HG02623 (cell line): ENCODE results near the gene RRAD.

Experiments
- ATAC-seq: cut with Tn5 transposase; IDR thresholded peaks from one replicate; pipeline ENCODE4 v1.9.1; 2021; ENCODE audit warnings: moderate library complexity; ENCODE audit not compliant: unreplicated experiment

Gene RRAD

DNA sequence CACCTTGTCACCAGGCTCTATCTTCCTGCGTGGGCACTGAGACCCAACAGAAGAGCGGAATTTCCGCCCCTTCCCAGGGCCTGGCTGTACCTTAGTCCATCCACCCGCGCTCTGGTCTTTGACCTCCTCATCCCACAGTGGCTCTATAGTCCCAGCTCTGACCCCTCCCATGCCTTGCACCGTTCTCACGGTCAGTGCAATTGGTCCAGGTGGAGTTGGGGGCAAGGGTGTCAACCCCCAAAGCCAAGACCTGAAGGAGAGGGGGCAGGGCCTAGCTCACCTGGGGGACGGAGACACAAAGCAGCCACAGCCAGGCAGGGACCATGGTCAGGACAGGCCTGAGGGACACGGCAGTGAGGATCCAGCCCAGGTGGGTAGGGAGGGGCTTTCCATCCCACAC lies 7.6 kb downstream of the RRAD start:
- ATAC-seq: no peak

- ATAC-seq: no peak
Measured at GRCh38 chr16:66916518-66916917, 8.8 kb downstream of the RRAD start.

DNA sequence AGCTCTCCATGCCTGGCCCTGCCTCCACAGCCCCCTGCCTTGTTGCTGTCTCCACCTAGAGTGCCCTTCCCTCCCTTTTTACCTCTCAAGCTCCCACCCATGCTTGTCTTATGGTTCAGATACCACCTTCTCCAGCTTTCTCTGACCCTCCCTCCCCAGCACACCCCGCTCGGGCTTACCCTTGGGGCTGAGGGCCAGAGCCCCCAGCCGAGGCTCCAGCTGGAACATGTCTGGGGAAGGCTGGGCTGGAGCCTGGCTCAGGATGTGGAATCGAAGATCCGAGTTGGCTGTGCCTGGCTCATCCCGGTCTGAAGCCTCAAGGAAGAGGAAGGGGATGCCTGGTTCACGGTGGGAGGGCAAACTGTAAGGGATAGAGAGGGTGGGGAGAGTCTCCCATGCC lies 10.3 kb downstream of the RRAD start:
- ATAC-seq: no peak

DNA sequence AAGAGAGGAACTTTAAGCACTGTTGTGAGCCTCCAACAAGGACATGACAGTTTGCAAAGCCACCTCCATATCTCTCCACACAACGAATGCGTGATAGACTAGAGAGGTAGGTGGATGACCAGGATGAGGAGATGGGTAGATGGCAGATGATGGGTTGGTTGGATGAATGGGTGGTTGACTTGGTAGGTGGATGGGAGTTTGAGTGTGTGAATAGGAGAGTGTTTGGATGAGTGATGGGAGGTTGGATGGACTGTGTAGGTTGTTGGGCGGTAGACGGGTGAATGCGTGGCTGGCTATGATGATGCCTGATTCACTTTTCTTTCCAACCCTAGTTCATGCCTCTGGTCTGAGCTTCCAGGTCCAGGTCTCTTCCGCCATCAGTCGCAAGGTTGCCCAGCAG lies 10.8 kb downstream of the RRAD start:
- no peak for ATAC-seq

DNA sequence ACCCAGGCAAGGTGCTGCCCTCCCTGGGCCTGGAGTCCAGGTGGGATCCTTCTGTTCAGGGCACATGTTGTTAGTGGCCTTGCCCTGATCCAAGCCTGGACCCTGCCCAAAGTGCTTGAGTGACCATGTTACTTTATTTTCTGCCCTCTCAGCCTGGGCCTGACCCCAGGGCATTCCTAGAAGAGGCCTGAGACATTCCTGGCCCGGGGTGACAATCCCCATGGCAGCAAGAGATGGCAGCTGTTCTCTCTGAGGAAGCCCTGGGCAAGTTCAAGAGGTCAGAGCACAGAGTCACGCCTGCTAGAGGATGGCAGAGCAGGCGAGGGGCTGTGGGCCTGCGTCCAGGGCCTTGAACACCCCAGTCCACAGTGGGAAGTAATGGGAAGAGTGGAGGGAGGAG lies 11.6 kb downstream of the RRAD start:
- ATAC-seq: no peak

- ATAC-seq: no peak
Measured at GRCh38 chr16:66913081-66913480, 12.3 kb downstream of the RRAD start.

DNA sequence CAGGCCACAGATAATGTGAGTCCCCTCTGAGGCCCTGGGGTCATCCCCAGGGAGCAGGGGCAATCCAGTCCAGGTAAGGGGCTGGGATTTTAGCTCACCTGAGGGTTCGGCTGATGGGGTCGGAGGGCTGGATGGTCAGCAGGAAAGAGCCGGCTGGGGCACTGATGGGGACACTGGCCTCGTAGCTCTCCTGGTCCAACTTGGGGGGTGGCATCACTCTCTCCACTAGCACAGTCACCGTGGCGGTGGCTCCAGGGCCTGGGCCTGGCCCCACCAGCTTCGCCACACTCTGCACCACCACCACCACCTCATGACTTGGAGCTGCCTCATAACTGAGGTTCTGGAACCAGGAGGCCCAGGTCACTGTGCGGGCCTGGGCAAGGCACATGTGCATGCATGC lies 13.5 kb downstream of the RRAD start:
- no peak for ATAC-seq

GRCh38 chr16:66911112-66911511 lies 14.2 kb downstream of the RRAD start:
- ATAC-seq: no peak

GRCh38 chr16:66910175-66910940 lies 15.0 kb downstream of the RRAD start:
- ATAC-seq: no peak

DNA sequence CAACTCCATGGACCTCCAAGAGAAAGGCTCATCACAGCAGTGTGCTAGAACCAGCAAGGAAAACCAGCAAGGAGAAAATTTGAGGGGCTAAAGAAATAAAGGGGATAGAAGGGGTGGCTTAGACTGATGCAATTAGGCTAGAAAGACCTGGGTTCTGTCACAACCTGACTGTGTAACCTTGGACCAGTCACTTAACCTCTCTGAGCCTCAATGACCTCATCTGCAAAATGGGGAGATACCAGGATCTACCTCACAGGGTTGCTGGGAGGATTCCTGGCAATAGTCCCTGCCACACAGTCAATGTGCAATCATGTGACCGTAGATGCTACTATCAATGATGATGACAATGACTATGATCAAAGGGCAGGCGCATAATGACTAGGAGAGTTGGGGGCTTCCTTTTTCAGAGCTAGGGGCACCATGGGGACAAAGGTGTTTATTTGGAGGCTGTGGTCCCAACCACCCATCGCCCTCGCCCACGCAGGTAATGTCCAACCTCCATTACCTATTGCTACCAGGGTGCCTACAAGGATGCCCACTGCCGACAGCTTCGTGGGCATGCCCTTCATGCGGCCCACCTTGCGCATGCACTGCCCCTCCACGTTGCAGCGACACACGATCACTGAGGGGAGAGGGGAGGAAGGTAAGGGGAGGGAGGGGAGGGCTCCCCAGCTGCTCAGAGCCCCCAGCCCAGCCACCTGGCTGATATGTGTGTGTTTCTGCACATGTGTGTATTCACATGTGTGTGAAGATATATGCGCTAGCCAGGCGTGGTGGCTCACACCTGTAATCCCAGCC lies 16.4 kb downstream of the RRAD start:
- no peak for ATAC-seq

- ATAC-seq: no peak
Measured at GRCh38 chr16:66908116-66908515, 17.2 kb downstream of the RRAD start.

- ATAC-seq: no peak
Measured at GRCh38 chr16:66906916-66907836, 18.2 kb downstream of the RRAD start.

GRCh38 chr16:66905633-66906539 lies 19.4 kb downstream of the RRAD start:
- no peak for ATAC-seq

DNA sequence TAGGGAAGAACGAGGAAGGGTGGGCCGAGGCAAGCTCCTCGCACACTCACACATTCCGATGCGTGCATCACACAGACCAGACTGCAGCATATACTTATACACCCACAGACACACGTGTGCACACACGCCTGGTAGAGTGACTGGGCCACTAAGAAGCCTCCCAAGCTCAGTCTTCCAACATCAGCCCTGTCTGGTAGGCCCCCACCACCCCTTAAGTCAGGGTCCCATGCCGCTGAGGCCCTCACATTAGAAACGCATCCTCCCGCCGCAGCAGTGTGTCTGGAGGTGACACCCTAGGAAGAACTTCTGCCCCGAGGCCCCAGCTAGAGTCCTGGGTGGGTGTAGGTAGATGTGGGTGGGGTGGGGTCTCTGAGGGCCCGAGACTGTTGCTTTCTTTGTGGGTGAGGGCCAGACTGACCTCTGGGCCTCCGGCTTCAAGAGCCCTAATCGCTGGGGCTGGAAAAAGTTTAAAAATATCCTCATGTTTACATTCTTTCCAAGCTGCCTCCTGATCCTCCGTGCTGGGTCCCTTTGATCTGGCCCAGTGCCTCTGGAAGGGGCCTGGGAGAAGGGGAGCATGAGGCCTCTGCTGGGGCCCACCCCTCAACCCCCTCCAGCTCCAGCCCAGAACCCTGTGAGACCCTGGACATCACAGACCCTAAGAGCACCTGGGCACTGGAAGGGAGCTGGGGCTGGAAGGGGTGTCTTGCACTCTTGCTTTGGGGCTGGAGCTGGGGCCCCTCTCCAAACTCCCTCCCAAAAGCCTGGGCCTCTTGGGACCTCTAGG lies 20.3 kb downstream of the RRAD start:
- ATAC-seq: no peak

DNA sequence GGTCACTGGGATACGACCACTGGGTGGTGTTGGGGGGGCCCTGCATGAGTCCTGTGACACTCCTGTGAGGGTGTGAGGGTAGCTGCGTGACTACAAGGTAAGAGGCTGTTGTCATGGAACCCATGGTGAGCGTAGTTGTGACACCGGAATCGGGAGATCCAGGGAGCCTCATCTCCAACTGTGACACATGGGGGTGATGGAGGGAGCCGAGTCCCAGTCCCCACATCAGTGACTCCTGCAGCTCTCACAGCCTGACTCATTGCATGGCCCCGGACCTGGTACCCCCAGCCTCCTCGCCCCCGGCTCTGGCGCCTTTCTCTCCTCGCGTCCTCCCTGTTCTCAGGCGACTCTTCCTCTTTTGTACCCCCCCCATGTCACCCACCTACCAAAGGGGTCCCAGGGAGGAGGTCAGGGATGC lies 20.9 kb downstream of the RRAD start:
- no peak for ATAC-seq

DNA sequence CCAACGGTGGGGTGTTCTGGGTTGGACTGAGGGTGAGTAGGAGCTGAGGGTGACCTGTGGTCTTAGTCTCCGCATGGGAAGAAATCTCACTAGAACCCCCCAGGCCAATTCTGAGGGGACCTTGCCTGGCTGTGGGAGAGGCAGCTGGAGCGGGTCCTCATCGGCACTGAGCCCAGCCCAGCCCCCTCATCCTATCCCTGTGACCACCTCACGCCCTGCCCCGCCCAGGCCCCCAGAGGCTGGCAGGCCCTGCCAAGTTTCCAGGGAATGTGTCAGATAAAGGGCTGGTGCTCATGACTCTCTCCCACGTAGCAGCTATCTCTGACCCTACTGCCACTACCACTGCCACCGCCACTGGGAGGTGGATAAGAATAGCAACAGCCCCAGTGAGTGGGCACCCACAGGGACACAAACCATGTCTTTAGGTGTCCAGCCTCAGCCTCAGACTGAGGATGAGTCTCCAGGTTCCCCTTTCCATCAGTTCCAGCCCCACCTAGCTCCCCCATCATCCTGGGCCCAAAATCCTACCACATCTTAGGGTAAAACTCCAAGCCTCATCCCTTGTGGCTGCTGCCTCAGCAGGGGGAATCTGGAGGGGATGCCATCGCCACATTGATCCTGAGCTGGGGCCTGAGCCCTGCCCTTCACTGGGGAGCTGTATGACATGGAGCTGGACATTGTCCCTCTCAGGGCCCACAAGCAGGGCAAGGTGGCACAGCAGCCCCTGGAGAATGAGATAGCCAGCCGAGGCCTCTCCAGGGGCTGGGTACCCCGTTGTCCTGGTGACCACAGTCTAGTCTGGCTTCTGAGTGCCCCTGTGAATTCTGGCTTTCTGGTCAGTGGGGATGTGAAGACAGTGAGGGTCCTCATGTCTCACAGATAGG lies 21.5 kb downstream of the RRAD start:
- ATAC-seq: no peak

- ATAC-seq: no peak
Measured at GRCh38 chr16:66902648-66903543, 22.4 kb downstream of the RRAD start.

- no peak for ATAC-seq
Measured at GRCh38 chr16:66901626-66902025, 23.7 kb downstream of the RRAD start.
